ENCODE measurements around the gene INPP4B.

DNA sequence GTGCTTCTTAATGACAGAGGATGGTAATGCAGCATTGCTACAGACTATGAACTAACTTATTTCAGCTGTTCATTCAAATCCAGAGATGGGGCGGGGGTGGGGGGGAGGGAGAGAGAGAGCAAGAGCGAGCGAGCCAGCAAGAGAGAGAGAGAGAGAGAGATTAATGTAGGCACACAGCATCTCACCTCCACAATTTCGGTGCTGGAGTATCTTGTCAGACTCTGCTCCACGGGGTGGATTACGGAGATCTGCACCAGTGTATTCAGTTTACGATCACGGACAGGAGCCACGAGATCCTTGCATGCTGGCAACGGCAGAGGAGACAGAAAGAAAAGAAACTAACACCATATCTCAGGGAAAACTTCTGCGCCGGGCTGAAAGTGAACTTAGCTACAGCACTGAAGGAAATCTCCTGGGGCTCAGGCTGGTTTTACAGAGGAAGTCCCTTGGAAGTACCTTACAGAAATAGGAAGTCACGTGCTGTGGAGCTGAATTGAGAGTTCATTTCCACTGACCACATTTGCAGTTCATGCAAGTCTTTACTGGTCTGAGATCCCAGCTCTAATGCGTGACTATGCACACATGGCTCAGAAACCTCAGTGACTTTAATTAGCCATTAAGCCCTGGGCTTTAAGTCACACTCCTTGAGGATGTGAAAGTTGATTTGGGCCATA, 440.9 kb downstream of the INPP4B start:
- TF ChIP-seq EZH2 (IDR thresholded peaks at IDR 0.05; ENCODE audit: insufficient read depth, poor library complexity, severe bottlenecking): no peak
- no peak for TF ChIP-seq EZH2phosphoT487 (IDR thresholded peaks at IDR 0.05; ENCODE audit: insufficient read depth, low read depth)

Measured in GM23248 (cell line).